ENCODE results near the gene VAPB. TPM values are rescaled to one million over a fixed set of nuclear protein-coding genes. Genes with fewer than 3 reads are reported as not detected.

Gene VAPB
- total RNA-seq, 1 experiment from 2014 or later, result 46.6 TPM

DNA sequence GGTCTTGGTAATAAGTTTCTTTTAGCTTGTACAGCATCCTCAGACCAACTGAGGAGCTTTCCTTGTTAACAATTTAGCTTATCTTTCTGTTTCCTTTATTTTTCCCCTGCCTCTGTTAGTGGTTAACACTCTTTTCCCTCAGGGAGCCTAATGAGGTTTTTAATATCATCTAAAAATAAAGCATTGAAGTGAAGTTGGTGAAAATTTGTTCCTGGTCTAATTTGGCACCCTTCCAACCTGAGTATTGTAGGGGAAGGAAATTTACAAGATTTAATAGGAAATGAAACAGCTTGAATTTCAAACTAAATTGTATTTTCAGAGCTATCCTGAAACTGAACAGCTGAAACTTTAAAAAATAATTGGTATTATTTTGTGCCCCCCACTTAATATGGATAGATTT, 28.1 kb upstream of the VAPB start:
- POLR2A ChIA-PET, result no interaction called here

More for the DNA sequence above, 28.1 kb upstream of the VAPB start:
- peaks cover 8% of the 10 kb centered on the region for H3K36me3 Mint-ChIP-seq
- no peaks in the 10 kb centered on the region for H3K27me3 Mint-ChIP-seq (ENCODE audit: low read depth)
- H3K4me1 Mint-ChIP-seq, result peaks cover 2% of the 10 kb centered on the region
- H3K9me3 Mint-ChIP-seq, result no peaks in the 10 kb centered on the region
- DNase-seq (ENCODE audit: low spot score) (no peak), ATAC-seq (no peak)
- H3K27ac Mint-ChIP-seq, result no peak overlapping the region
- TF ChIP-seq RELA (CRISPR knock-in tag; IDR thresholded peaks at IDR 0.05; ENCODE audit: borderline replicate concordance), result no peak
- TF ChIP-seq, protein P1, sequence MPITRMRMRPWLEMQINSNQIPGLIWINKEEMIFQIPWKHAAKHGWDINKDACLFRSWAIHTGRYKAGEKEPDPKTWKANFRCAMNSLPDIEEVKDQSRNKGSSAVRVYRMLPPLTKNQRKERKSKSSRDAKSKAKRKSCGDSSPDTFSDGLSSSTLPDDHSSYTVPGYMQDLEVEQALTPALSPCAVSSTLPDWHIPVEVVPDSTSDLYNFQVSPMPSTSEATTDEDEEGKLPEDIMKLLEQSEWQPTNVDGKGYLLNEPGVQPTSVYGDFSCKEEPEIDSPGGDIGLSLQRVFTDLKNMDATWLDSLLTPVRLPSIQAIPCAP (CRISPR knock-in tag; IDR thresholded peaks at IDR 0.05), result no peak
- TF ChIP-seq NR2C2 (CRISPR knock-in tag; IDR thresholded peaks at IDR 0.05), result no peak
- TF ChIP-seq, protein P2, sequence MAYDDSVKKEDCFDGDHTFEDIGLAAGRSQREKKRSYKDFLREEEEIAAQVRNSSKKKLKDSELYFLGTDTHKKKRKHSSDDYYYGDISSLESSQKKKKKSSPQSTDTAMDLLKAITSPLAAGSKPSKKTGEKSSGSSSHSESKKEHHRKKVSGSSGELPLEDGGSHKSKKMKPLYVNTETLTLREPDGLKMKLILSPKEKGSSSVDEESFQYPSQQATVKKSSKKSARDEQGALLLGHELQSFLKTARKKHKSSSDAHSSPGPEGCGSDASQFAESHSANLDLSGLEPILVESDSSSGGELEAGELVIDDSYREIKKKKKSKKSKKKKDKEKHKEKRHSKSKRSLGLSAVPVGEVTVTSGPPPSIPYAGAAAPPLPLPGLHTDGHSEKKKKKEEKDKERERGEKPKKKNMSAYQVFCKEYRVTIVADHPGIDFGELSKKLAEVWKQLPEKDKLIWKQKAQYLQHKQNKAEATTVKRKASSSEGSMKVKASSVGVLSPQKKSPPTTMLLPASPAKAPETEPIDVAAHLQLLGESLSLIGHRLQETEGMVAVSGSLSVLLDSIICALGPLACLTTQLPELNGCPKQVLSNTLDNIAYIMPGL (CRISPR knock-in tag; IDR thresholded peaks at IDR 0.05), result no peak
- no peak for TF ChIP-seq FOXK1 (CRISPR knock-in tag; IDR thresholded peaks at IDR 0.05)
- TF ChIP-seq, protein P3, sequence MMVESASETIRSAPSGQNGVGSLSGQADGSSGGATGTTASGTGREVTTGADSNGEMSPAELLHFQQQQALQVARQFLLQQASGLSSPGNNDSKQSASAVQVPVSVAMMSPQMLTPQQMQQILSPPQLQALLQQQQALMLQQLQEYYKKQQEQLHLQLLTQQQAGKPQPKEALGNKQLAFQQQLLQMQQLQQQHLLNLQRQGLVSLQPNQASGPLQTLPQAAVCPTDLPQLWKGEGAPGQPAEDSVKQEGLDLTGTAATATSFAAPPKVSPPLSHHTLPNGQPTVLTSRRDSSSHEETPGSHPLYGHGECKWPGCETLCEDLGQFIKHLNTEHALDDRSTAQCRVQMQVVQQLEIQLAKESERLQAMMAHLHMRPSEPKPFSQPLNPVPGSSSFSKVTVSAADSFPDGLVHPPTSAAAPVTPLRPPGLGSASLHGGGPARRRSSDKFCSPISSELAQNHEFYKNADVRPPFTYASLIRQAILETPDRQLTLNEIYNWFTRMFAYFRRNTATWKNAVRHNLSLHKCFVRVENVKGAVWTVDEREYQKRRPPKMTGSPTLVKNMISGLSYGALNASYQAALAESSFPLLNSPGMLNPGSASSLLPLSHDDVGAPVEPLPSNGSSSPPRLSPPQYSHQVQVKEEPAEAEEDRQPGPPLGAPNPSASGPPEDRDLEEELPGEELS (CRISPR knock-in tag; IDR thresholded peaks at IDR 0.05), result no peak
- TF ChIP-seq IRF2 (CRISPR knock-in tag; IDR thresholded peaks at IDR 0.05; ENCODE audit: borderline replicate concordance, low read depth), result no peak
- TF ChIP-seq, protein P4, sequence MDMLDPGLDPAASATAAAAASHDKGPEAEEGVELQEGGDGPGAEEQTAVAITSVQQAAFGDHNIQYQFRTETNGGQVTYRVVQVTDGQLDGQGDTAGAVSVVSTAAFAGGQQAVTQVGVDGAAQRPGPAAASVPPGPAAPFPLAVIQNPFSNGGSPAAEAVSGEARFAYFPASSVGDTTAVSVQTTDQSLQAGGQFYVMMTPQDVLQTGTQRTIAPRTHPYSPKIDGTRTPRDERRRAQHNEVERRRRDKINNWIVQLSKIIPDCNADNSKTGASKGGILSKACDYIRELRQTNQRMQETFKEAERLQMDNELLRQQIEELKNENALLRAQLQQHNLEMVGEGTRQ (CRISPR knock-in tag; IDR thresholded peaks at IDR 0.05), result no peak
- TF ChIP-seq, protein P5, sequence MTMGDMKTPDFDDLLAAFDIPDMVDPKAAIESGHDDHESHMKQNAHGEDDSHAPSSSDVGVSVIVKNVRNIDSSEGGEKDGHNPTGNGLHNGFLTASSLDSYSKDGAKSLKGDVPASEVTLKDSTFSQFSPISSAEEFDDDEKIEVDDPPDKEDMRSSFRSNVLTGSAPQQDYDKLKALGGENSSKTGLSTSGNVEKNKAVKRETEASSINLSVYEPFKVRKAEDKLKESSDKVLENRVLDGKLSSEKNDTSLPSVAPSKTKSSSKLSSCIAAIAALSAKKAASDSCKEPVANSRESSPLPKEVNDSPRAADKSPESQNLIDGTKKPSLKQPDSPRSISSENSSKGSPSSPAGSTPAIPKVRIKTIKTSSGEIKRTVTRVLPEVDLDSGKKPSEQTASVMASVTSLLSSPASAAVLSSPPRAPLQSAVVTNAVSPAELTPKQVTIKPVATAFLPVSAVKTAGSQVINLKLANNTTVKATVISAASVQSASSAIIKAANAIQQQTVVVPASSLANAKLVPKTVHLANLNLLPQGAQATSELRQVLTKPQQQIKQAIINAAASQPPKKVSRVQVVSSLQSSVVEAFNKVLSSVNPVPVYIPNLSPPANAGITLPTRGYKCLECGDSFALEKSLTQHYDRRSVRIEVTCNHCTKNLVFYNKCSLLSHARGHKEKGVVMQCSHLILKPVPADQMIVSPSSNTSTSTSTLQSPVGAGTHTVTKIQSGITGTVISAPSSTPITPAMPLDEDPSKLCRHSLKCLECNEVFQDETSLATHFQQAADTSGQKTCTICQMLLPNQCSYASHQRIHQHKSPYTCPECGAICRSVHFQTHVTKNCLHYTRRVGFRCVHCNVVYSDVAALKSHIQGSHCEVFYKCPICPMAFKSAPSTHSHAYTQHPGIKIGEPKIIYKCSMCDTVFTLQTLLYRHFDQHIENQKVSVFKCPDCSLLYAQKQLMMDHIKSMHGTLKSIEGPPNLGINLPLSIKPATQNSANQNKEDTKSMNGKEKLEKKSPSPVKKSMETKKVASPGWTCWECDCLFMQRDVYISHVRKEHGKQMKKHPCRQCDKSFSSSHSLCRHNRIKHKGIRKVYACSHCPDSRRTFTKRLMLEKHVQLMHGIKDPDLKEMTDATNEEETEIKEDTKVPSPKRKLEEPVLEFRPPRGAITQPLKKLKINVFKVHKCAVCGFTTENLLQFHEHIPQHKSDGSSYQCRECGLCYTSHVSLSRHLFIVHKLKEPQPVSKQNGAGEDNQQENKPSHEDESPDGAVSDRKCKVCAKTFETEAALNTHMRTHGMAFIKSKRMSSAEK (CRISPR knock-in tag; IDR thresholded peaks at IDR 0.05; ENCODE audit: borderline replicate concordance), result no peak
- TF ChIP-seq TEAD1 (CRISPR knock-in tag; IDR thresholded peaks at IDR 0.05), result no peak
- TF ChIP-seq, protein P6, sequence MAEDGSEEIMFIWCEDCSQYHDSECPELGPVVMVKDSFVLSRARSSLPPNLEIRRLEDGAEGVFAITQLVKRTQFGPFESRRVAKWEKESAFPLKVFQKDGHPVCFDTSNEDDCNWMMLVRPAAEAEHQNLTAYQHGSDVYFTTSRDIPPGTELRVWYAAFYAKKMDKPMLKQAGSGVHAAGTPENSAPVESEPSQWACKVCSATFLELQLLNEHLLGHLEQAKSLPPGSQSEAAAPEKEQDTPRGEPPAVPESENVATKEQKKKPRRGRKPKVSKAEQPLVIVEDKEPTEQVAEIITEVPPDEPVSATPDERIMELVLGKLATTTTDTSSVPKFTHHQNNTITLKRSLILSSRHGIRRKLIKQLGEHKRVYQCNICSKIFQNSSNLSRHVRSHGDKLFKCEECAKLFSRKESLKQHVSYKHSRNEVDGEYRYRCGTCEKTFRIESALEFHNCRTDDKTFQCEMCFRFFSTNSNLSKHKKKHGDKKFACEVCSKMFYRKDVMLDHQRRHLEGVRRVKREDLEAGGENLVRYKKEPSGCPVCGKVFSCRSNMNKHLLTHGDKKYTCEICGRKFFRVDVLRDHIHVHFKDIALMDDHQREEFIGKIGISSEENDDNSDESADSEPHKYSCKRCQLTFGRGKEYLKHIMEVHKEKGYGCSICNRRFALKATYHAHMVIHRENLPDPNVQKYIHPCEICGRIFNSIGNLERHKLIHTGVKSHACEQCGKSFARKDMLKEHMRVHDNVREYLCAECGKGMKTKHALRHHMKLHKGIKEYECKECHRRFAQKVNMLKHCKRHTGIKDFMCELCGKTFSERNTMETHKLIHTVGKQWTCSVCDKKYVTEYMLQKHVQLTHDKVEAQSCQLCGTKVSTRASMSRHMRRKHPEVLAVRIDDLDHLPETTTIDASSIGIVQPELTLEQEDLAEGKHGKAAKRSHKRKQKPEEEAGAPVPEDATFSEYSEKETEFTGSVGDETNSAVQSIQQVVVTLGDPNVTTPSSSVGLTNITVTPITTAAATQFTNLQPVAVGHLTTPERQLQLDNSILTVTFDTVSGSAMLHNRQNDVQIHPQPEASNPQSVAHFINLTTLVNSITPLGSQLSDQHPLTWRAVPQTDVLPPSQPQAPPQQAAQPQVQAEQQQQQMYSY (CRISPR knock-in tag; IDR thresholded peaks at IDR 0.05), result no peak
- TF ChIP-seq NR1H2 (CRISPR knock-in tag; IDR thresholded peaks at IDR 0.05), result no peak
- no peak overlapping the region for H3K4me3 Mint-ChIP-seq
- CTCF ChIA-PET, result interaction anchor here (1.7 kb wide), 1 partner anchor 113 kb away, joined by 6 read pairs; no protein-coding TSS in a partner anchor

Measured in WTC11 (cell line).